ENCODE data around the gene ESR2. TPM values are rescaled to one million over a fixed set of nuclear protein-coding genes. Genes with fewer than 3 reads are reported as not detected.

Gene ESR2
- total and polyA plus RNA-seq, 7 experiments from 2014 or later: 0.07 to 0.19 (median 0.12) TPM; not detected in 2

DNA sequence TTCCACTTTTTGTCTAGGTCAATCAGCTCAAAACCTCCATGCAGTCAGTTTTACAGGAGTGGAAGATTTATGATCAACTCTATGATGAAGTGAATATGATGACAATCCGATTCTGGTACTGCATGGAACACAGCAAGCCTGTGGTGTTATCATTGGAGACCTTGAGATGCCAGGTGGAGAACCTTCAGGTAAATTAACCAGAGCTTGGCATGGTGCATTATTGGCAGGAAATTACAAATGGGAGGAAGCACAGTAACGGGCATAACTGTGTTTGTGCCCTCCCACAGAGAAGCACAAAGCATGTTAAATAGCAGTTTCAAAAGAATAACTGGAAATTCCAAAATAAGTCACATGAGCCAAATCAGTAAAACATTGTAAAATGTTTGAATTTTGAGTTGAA lies 135.6 kb downstream of the ESR2 start:
- Mint-ChIP-seq H3K4me1 (no peaks in the 10 kb centered on the region), H3K27ac (peak overlapping the region in 1 of 9 donors; percentile 25), H3K27me3 (no peaks in the 10 kb centered on the region), H3K4me3 (no peak overlapping the region), H3K9me3 (no peaks in the 10 kb centered on the region), H3K36me3 (peaks cover 4 to 66% (median 45%) of the 10 kb centered on the region in 5 donors)
- Histone ChIP-seq H3K36me3 (ENCODE audit: control insufficient read depth in 2 of 3, insufficient read depth in 3 of 3, low read length in 3 of 3) (peaks cover 9 to 38% (median 25%) of the 10 kb centered on the region in 3 experiments), H3K27me3 (ENCODE audit: control insufficient read depth in 2 of 2, insufficient read depth in 2 of 2, low read length in 2 of 2) (no peaks in the 10 kb centered on the region), H3K4me3 (ENCODE audit: low read length) (no peak overlapping the region), H3K4me1 (ENCODE audit: control insufficient read depth in 2 of 2, insufficient read depth in 2 of 2, low read length in 2 of 2) (no peaks in the 10 kb centered on the region), H3K27ac (ENCODE audit: low read depth, low read length) (no peak overlapping the region), H3K9me3 (ENCODE audit: control insufficient read depth in 2 of 3, low read length in 3 of 3) (no peaks in the 10 kb centered on the region)
- ChIA-PET CTCF (no interaction called here), POLR2A (no interaction called here)
- intact Hi-C loops (cut with micrococcal nuclease): no loop called here
- ATAC-seq: no peak
- no peak for DNase-seq

DNA sequence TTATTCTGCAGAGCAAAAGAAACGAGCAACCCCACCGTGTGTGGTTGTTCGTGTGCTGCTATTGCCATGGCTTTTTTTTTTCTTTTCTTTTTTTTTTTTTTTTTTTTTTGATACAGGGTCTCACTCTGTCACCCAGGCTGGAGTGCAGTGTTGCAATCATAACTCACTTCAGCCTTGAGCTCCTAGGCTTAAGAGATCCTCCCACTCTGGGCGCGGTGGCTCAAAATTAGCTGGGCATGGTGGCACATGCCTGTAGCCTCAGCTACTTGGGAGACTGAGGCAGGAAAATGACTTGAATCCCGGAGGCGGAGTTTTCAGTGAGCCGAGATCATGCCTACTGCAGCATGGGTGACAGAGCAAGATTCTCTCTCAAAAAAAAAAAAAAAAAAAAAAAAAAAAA lies 144.2 kb downstream of the ESR2 start:
- Histone ChIP-seq H3K27me3 (ENCODE audit: control insufficient read depth in 2 of 2, insufficient read depth in 2 of 2, low read length in 2 of 2) (no peaks in the 10 kb centered on the region), H3K36me3 (ENCODE audit: control insufficient read depth in 2 of 3, insufficient read depth in 3 of 3, low read length in 3 of 3) (peaks cover 0 to 35% (median 31%) of the 10 kb centered on the region in 3 experiments), H3K27ac (ENCODE audit: low read depth, low read length) (no peak overlapping the region), H3K4me3 (ENCODE audit: low read length) (no peak overlapping the region), H3K9me3 (ENCODE audit: control insufficient read depth in 2 of 3, low read length in 3 of 3) (no peaks in the 10 kb centered on the region), H3K4me1 (ENCODE audit: control insufficient read depth in 2 of 2, insufficient read depth in 2 of 2, low read length in 2 of 2) (no peaks in the 10 kb centered on the region)
- POLR2A ChIA-PET: no interaction called here
- no peaks in the 10 kb centered on the region for H3K27me3 Mint-ChIP-seq
- DNase-seq (no peak), ATAC-seq (no peak)
- no peak overlapping the region for H3K27ac Mint-ChIP-seq
- intact Hi-C loops (cut with micrococcal nuclease): loop anchor here in 1 of 2 donors (5.0 kb wide), 1 partner anchor 83 kb away; no protein-coding TSS in a partner anchor
- no peak overlapping the region for H3K4me3 Mint-ChIP-seq
- peaks cover 11 to 74% (median 35%) of the 10 kb centered on the region in 5 donors for H3K36me3 Mint-ChIP-seq
- H3K9me3 Mint-ChIP-seq: no peaks in the 10 kb centered on the region
- CTCF ChIA-PET: no interaction called here
- no peaks in the 10 kb centered on the region for H3K4me1 Mint-ChIP-seq

DNA sequence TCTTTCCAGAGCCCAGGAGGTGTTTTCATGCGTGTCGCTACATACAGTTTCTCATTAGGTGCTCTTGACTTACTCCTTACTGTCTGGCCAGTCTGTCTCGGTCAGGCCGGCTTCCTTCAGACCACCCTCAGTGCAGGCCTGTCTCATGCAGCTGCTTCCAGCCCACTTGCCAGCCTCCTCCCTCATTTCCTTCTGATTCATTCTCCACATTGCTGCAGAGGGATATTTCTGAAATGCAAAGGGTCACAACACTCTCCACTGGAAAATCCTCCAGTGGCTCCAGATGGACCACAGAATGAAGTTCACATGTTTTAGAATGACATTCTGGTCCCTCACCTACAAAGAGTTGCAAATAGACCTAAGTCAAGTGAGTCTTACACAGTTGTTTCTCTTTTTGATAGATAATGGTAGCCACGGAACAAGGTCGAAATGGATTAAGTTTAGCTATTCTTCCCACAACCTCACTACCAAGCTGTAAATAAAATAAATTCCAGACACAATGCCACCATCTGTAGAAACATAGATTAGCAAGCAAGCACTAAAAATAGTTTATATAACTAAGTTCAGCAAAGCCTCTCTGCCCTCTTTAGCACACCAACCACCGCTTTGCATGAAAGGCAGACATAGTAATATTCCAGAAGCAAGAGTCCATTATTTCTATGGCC lies 146.9 kb downstream of the ESR2 start:
- no peaks in the 10 kb centered on the region for H3K4me1 ChIP-seq (ENCODE audit: control insufficient read depth in 2 of 2, insufficient read depth in 2 of 2, low read length in 2 of 2)
- peaks cover 6 to 48% (median 34%) of the 10 kb centered on the region in 3 experiments for H3K36me3 ChIP-seq (ENCODE audit: control insufficient read depth in 2 of 3, insufficient read depth in 3 of 3, low read length in 3 of 3)
- ATAC-seq: no peak
- no peaks in the 10 kb centered on the region for H3K27me3 ChIP-seq (ENCODE audit: control insufficient read depth in 2 of 2, insufficient read depth in 2 of 2, low read length in 2 of 2)
- Mint-ChIP-seq H3K27me3 (no peaks in the 10 kb centered on the region), H3K4me1 (peaks cover 0 to 1% (median 0%) of the 10 kb centered on the region in 7 donors), H3K9me3 (no peaks in the 10 kb centered on the region), H3K36me3 (peaks cover 9 to 73% (median 30%) of the 10 kb centered on the region in 5 donors), H3K4me3 (no peak overlapping the region), H3K27ac (no peak overlapping the region)
- no peak overlapping the region for H3K27ac ChIP-seq (ENCODE audit: low read depth, low read length)
- DNase-seq: no peak
- H3K9me3 ChIP-seq (ENCODE audit: control insufficient read depth in 2 of 3, low read length in 3 of 3): no peaks in the 10 kb centered on the region
- ChIA-PET POLR2A (no interaction called here), CTCF (no interaction called here)
- H3K4me3 ChIP-seq (ENCODE audit: low read length): no peak overlapping the region
- intact Hi-C loops (cut with micrococcal nuclease): no loop called here

DNA sequence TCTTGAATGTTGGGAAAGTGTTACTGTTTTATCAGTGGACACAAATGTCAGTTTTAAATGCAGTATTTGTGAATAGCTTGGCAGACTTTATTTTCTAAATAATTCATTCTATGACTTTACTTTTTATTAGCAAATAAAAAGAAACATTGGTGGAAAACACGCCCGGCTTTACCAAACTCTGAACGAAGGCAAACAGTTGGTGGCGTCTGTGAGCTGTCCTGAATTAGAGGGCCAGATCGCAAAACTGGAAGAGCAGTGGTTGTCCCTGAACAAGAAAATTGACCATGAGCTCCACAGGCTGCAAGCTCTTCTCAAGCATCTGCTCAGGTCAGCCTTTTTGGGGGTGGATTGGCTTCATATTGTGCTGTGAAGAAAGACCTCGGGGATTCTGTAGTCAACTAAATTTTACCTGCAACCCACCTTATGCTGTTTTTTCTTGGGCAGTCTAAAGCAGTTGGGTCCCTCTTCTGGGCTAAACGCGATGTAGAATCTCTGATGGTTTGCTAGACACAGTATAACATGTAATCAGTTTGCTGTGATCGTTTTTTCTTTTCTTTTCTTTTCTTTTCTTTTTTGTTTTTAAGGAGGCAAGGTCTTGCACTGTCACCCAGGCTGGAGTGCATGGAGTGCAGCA lies 156.4 kb downstream of the ESR2 start:
- POLR2A ChIA-PET: interaction anchor here (0.5 kb wide), 1 partner anchor 249 kb away, joined by 3 read pairs; no protein-coding TSS in a partner anchor
- CTCF ChIA-PET: no interaction called here
- Histone ChIP-seq H3K4me3 (ENCODE audit: low read length) (no peak overlapping the region), H3K27ac (ENCODE audit: low read depth, low read length) (no peak overlapping the region), H3K36me3 (ENCODE audit: control insufficient read depth in 2 of 3, insufficient read depth in 3 of 3, low read length in 3 of 3) (peaks cover 18 to 69% (median 47%) of the 10 kb centered on the region in 3 experiments), H3K4me1 (ENCODE audit: control insufficient read depth in 2 of 2, insufficient read depth in 2 of 2, low read length in 2 of 2) (no peaks in the 10 kb centered on the region), H3K9me3 (ENCODE audit: control insufficient read depth in 2 of 3, low read length in 3 of 3) (no peaks in the 10 kb centered on the region), H3K27me3 (ENCODE audit: control insufficient read depth in 2 of 2, insufficient read depth in 2 of 2, low read length in 2 of 2) (no peaks in the 10 kb centered on the region)
- ATAC-seq: no peak
- Mint-ChIP-seq H3K27me3 (no peaks in the 10 kb centered on the region), H3K27ac (no peak overlapping the region), H3K4me1 (no peaks in the 10 kb centered on the region), H3K9me3 (no peaks in the 10 kb centered on the region), H3K4me3 (no peak overlapping the region), H3K36me3 (peaks cover 5 to 49% (median 28%) of the 10 kb centered on the region in 5 donors)
- intact Hi-C loops (cut with micrococcal nuclease): no loop called here
- no peak for DNase-seq

DNA sequence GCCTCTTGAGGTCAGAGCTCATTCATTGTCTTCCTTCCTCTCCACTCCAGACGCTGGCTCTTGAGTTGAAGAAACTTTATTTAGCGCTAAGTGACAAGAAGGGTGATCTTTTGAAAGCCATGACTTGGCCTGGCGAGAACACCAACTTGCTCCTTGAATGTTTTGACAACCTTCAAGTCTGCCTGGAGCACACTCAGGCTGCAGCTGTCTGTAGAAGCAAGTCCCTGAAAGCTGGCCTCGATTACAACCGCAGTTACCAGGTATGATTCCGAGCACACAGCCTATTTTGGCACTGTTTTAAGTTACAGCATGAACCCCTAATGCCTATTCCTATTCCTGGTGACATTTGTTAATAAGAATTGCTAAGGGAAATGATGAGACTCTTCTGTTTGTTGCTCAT lies 167.6 kb downstream of the ESR2 start:
- no peak overlapping the region for H3K4me3 Mint-ChIP-seq
- DNase-seq: no peak
- H3K27ac ChIP-seq (ENCODE audit: low read depth, low read length): no peak overlapping the region
- H3K4me1 Mint-ChIP-seq: no peaks in the 10 kb centered on the region
- H3K36me3 ChIP-seq (ENCODE audit: control insufficient read depth in 2 of 3, insufficient read depth in 3 of 3, low read length in 3 of 3): peaks cover 10 to 71% (median 50%) of the 10 kb centered on the region in 3 experiments
- H3K27me3 ChIP-seq (ENCODE audit: control insufficient read depth in 2 of 2, insufficient read depth in 2 of 2, low read length in 2 of 2): no peaks in the 10 kb centered on the region
- intact Hi-C loops (cut with micrococcal nuclease): no loop called here
- peaks cover 15 to 75% (median 44%) of the 10 kb centered on the region in 5 donors for H3K36me3 Mint-ChIP-seq
- ChIA-PET POLR2A (no interaction called here), CTCF (no interaction called here)
- no peaks in the 10 kb centered on the region for H3K27me3 Mint-ChIP-seq
- H3K9me3 ChIP-seq (ENCODE audit: control insufficient read depth in 2 of 3, low read length in 3 of 3): no peaks in the 10 kb centered on the region
- H3K4me3 ChIP-seq (ENCODE audit: low read length): no peak overlapping the region
- no peaks in the 10 kb centered on the region for H3K4me1 ChIP-seq (ENCODE audit: control insufficient read depth in 2 of 2, insufficient read depth in 2 of 2, low read length in 2 of 2)
- no peaks in the 10 kb centered on the region for H3K9me3 Mint-ChIP-seq
- ATAC-seq: no peak
- H3K27ac Mint-ChIP-seq: no peak overlapping the region

DNA sequence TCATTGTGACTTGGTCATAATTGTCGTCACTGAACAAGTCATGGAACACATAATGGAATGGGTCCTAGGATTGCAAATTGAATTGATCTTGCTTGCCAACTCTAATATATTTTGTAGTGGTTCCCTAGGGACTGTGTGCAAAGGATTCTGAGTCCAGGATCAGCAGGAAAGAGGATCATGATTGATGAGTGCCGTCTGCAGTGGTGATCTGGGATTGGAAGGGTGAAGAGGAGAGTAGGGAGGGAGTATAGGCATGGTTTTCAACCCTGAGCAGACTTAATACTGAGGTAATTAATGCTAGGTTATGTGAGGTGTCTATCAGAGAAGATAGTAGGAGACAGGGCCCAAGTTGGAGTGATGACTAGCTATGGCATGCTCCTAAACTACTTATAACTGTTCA lies 168.9 kb downstream of the ESR2 start:
- H3K27me3 Mint-ChIP-seq: no peaks in the 10 kb centered on the region
- ATAC-seq (no peak), DNase-seq (no peak)
- Histone ChIP-seq H3K4me1 (ENCODE audit: control insufficient read depth in 2 of 2, insufficient read depth in 2 of 2, low read length in 2 of 2) (no peaks in the 10 kb centered on the region), H3K4me3 (ENCODE audit: low read length) (no peak overlapping the region), H3K27ac (ENCODE audit: low read depth, low read length) (no peak overlapping the region), H3K27me3 (ENCODE audit: control insufficient read depth in 2 of 2, insufficient read depth in 2 of 2, low read length in 2 of 2) (no peaks in the 10 kb centered on the region), H3K9me3 (ENCODE audit: control insufficient read depth in 2 of 3, low read length in 3 of 3) (no peaks in the 10 kb centered on the region), H3K36me3 (ENCODE audit: control insufficient read depth in 2 of 3, insufficient read depth in 3 of 3, low read length in 3 of 3) (peaks cover 10 to 71% (median 50%) of the 10 kb centered on the region in 3 experiments)
- H3K9me3 Mint-ChIP-seq: no peaks in the 10 kb centered on the region
- H3K27ac Mint-ChIP-seq: peak overlapping the region in 3 of 9 donors; percentile 9 to 74 (median 10)
- H3K4me3 Mint-ChIP-seq: no peak overlapping the region
- intact Hi-C loops (cut with micrococcal nuclease): no loop called here
- CTCF ChIA-PET: no interaction called here
- POLR2A ChIA-PET: no interaction called here
- H3K4me1 Mint-ChIP-seq: no peaks in the 10 kb centered on the region
- H3K36me3 Mint-ChIP-seq: peaks cover 15 to 68% (median 42%) of the 10 kb centered on the region in 5 donors
